Body of pancreas (tissue), 4 donors: Measurements from ENCODE around the gene RAP1GDS1. TPM values are rescaled to one million over a fixed set of nuclear protein-coding genes. Genes with fewer than 3 reads are reported as not detected.

Experiments used
- ATAC-seq: fragments of 150-250 bp; one replicate; pipeline ENCODE4 v1.9.1; 2016
- DNase-seq, 4 donors: peaks; one replicate each; pipeline ENCODE4 v3.0.0-alpha.2; 2019
- H3K27ac ChIP-seq, 4 donors: fragments of 200-600 bp; sonication (generic); 1 replicate in 3 of 4; 2 replicates in 1 of 4; pipeline versions ENCODE4 v1.5.1 to v1.6.1; 2016 to 2019; ENCODE audit warnings: mild to moderate bottlenecking in 1 of 4, mixed read lengths in 1 of 4, moderate library complexity in 1 of 4
- H3K27me3 ChIP-seq, 2 donors: fragments of 200-600 bp; sonication (generic); one replicate each; pipeline ENCODE4 v1.6.0; 2016; ENCODE audit warnings: mild to moderate bottlenecking in 1 of 2
- H3K36me3 ChIP-seq, 2 donors: fragments of 200-600 bp; sonication (generic); replicated peaks in 1 of 2; 2 replicates each; pipeline ENCODE4 v1.5.1; 2016; ENCODE audit warnings: low read depth in 2 of 2; ENCODE audit not compliant: insufficient read depth in 1 of 2
- H3K4me1 ChIP-seq: fragments of 200-600 bp; sonication (generic); one replicate; pipeline ENCODE4 v1.6.0; 2016
- H3K4me3 ChIP-seq, 2 donors: fragments of 200-600 bp; sonication (generic); 1 replicate in 1 of 2; 2 replicates in 1 of 2; pipeline ENCODE4 v1.5.1; 2016 to 2019
- H3K9me3 ChIP-seq, 3 donors: fragments of 200-600 bp; sonication (generic); 1 replicate in 2 of 3; 2 replicates in 1 of 3; pipeline ENCODE4 v1.5.1; 2016
- CTCF ChIP-seq, 7 experiments: fragments of 450-650 bp in 4 of 7; fragments of 200-600 bp in 3 of 7; sonication (generic) in 3 of 7; IDR thresholded peaks; one replicate each; pipeline ENCODE4 v1.5.1; 2016 to 2019; ENCODE audit warnings: antibody characterized with exemption in 7 of 7
- POLR2A ChIP-seq, 3 donors: fragments of 450-650 bp; IDR thresholded peaks; one replicate each; pipeline ENCODE4 v1.6.1; 2016; ENCODE audit warnings: antibody characterized with exemption in 3 of 3, mild to moderate bottlenecking in 2 of 3
- WGBS, 2 donors: methylation state at CpG; one replicate each; pipeline ENCODE4 v1.1.5; 2017; 5-methylcytosine and 5-hydroxymethylcytosine counted together
- intact Hi-C: fragments of 100-400 bp; cut with DNase I; formaldehyde crosslinking; loops from one replicate; pipeline ENCODE4 v1.15.1; 2023
- total RNA-seq, 2 donors: library from RNA; depleted of rRNA; stranded (reverse); fragments of >200 nt; gene quantifications; one replicate each; pipeline ENCODE4 v1.1.0, GENCODE V29; 2016

The RAP1GDS1 gene
- total RNA-seq, 2 donors from 2014 or later: 13.2 to 41.2 TPM

- Histone ChIP-seq H3K9me3 (no peaks in the 10 kb centered on the region), H3K27ac (no peak overlapping the region), H3K36me3 (no peaks in the 10 kb centered on the region), H3K4me1 (no peaks in the 10 kb centered on the region), H3K27me3 (no peaks in the 10 kb centered on the region), H3K4me3 (no peak overlapping the region)
- 28 to 55% methylated on average over 3 of the region's 3 CpGs for WGBS, 2 donors
- intact Hi-C loops: no loop called here
- DNase-seq (no peak), ATAC-seq (no peak)
- TF ChIP-seq CTCF (IDR thresholded peaks at IDR 0.05) (no peak), POLR2A (IDR thresholded peaks at IDR 0.05) (no peak)
These were observed 29.0 kb upstream of the RAP1GDS1 start for GRCh38 chr4:98232202-98232601.

- 84 to 89% methylated on average over 3 of the region's 3 CpGs for WGBS, 2 donors
- no peak for ATAC-seq
- TF ChIP-seq POLR2A (IDR thresholded peaks at IDR 0.05): no peak
- TF ChIP-seq CTCF (IDR thresholded peaks at IDR 0.05): no peak
These were observed 24.0 kb upstream of the RAP1GDS1 start for GRCh38 chr4:98237204-98237603.

GRCh38 chr4:98242063-98242462, 19.1 kb upstream of the RAP1GDS1 start:
- TF ChIP-seq CTCF (IDR thresholded peaks at IDR 0.05) (no peak), POLR2A (IDR thresholded peaks at IDR 0.05) (no peak)
- Histone ChIP-seq H3K4me3 (no peak overlapping the region), H3K4me1 (no peaks in the 10 kb centered on the region)

More at GRCh38 chr4:98237204-98237603, 24.0 kb upstream of the RAP1GDS1 start:
- H3K27ac ChIP-seq: no peak overlapping the region
- intact Hi-C loops: no loop called here
- DNase-seq: no peak
- H3K4me1 ChIP-seq: no peaks in the 10 kb centered on the region
- no peaks in the 10 kb centered on the region for H3K9me3 ChIP-seq
- H3K4me3 ChIP-seq: no peak overlapping the region
- H3K36me3 ChIP-seq: no peaks in the 10 kb centered on the region
- H3K27me3 ChIP-seq: no peaks in the 10 kb centered on the region

GRCh38 chr4:98242538-98242937, 18.6 kb upstream of the RAP1GDS1 start:
- Histone ChIP-seq H3K4me1 (no peaks in the 10 kb centered on the region), H3K9me3 (no peaks in the 10 kb centered on the region), H3K27ac (no peak overlapping the region), H3K27me3 (no peaks in the 10 kb centered on the region), H3K4me3 (no peak overlapping the region), H3K36me3 (no peaks in the 10 kb centered on the region)
- ATAC-seq: no peak
- WGBS, 2 donors: 63 to 66% methylated on average over 2 of the region's 2 CpGs
- no peak for DNase-seq
- intact Hi-C loops: no loop called here
- no peak for TF ChIP-seq CTCF (IDR thresholded peaks at IDR 0.05)
- no peak for TF ChIP-seq POLR2A (IDR thresholded peaks at IDR 0.05)

More at GRCh38 chr4:98242063-98242462, 19.1 kb upstream of the RAP1GDS1 start:
- H3K9me3 ChIP-seq: no peaks in the 10 kb centered on the region
- 67 to 68% methylated on average over 1 of the region's 1 CpG for WGBS, 2 donors
- ATAC-seq: no peak
- no peak overlapping the region for H3K27ac ChIP-seq
- no peaks in the 10 kb centered on the region for H3K36me3 ChIP-seq
- intact Hi-C loops: no loop called here
- DNase-seq: no peak
- H3K27me3 ChIP-seq: no peaks in the 10 kb centered on the region

GRCh38 chr4:98245226-98245625, 16.0 kb upstream of the RAP1GDS1 start:
- Histone ChIP-seq H3K9me3 (no peaks in the 10 kb centered on the region), H3K4me1 (no peaks in the 10 kb centered on the region), H3K27me3 (no peaks in the 10 kb centered on the region), H3K4me3 (no peak overlapping the region), H3K36me3 (no peaks in the 10 kb centered on the region), H3K27ac (no peak overlapping the region)
- DNase-seq (no peak), ATAC-seq (no peak)
- intact Hi-C loops: no loop called here
- TF ChIP-seq CTCF (IDR thresholded peaks at IDR 0.05) (no peak), POLR2A (IDR thresholded peaks at IDR 0.05) (no peak)
- WGBS, 2 donors: 64 to 89% methylated on average over 4 of the region's 4 CpGs
